Prostate gland (tissue), 2 donors: Measurements from ENCODE around the gene MAD2L1BP.

Experiments
- CTCF ChIP-seq, 4 experiments: fragments of 200-600 bp in 2 of 4; fragments of 450-650 bp in 2 of 4; sonication (generic) in 2 of 4; IDR thresholded peaks; 1 replicate in 3 of 4; 2 replicates in 1 of 4; pipeline ENCODE4 v1.5.1; 2016 to 2019; ENCODE audit warnings: antibody characterized with exemption in 4 of 4, mild to moderate bottlenecking in 2 of 4, moderate library complexity in 2 of 4
- POLR2A ChIP-seq: fragments of 450-650 bp; IDR thresholded peaks from one replicate; pipeline ENCODE4 v1.6.1; 2016; ENCODE audit warnings: antibody characterized with exemption, mild to moderate bottlenecking
- POLR2AphosphoS5 ChIP-seq: sonication (generic); formaldehyde crosslinking; IDR thresholded peaks from one replicate; pipeline ENCODE4 v1.6.1; 2017; ENCODE audit warnings: antibody characterized with exemption

GRCh38 chr6:43667245-43668150, 31.9 kb downstream of the MAD2L1BP start:
- TF ChIP-seq CTCF (IDR thresholded peaks at IDR 0.05) (peak; percentile 81 to 96 (median 91)), POLR2A (no peak), POLR2AphosphoS5 (peak; percentile 68)
